HL-60/S4 treated with retinoic acid at 250 ng/mL for 4 days and 3 days (cell line): ENCODE data around the gene SAMD8.
"Not testable (repeated sequence)": the region's sequence is repeated elsewhere in the genome, so short reads cannot be mapped to it uniquely, and the experiment has no call there.

ENCODE experiments used
- in situ Hi-C: fragments of 300-500 bp; cut with MboI; formaldehyde crosslinking; loops from 2 replicates; pipeline ENCODE4 v1.7.0; 2022; ENCODE audit warnings: low sequenced_read_pairs

The SAMD8 gene

DNA sequence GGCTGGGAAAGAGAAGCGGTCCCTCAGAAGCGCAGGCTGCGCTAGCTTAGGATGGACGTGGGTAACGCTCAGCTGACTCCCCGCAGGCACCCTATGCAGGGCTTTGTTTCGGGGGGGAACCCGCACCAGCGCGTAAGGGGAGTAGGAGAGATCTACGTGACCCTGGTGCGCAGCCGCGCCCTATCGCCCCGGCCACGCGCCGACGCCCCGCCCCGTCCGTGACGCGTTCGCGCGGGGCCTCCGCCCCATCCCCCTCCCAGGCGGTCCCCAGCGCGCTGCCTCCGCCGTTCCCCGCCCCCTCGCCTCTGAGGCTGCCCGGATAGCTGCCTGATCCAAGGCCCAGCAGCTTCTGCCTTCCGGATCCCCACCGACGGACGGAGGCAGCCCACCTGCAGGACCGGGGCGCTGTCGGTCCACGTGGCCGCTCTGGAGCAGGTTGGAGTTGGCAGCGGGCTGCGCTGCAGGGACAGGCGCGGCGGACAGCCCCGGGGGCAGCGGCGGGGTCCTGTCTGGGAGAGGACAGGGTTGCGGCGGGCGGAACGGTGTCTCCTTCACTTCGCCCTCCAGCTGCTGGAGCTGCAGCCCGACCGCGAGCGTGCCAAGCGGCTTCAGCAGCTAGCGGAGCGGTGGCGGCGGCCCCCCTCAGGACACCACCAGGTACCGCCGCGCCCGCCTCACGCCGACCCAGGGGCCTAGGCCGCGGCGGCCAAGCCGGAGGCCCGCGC, 99.0 kb downstream of the SAMD8 start, which contains the start of gene VDAC2:
Gene VDAC2 (plus strand): TSS at position 515 of the 725 bp plus-strand sequence. CDS start 363 bp downstream, outside the sequence.
- in situ Hi-C loops: no loop called here

DNA sequence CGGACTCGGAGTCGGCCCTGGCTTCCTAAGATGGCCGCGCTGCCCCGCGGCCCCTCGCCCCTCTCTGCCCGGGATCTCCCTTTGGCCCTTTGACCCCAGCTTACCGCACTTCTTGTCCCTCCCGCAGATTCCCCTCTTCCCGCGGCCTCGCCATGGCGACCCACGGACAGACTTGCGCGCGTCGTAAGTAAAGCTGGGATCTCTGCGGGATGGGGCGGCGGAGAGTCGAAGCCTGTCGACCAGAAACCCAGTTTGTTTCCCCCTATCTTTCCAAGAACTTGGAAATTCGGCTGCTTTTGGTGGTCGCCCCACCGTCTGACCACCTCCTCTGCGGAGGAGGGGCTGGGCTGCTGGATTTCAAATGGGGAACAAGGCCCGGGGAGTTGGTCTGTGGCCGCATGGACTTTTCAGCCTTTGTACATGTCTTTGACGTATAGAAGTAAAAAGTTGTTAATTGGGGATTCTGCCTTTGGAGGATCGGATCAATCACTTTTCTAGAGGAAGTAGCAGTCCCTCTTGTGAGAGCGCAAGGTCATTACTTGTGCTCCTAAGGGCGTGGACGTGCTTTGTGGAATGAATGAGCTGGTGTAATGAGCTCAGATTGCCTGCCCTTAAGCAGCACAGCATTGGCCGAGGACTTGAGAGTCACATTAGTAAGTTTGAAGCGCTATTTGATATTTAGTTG, 99.7 kb downstream of the SAMD8 start:
- in situ Hi-C loops: no loop called here

DNA sequence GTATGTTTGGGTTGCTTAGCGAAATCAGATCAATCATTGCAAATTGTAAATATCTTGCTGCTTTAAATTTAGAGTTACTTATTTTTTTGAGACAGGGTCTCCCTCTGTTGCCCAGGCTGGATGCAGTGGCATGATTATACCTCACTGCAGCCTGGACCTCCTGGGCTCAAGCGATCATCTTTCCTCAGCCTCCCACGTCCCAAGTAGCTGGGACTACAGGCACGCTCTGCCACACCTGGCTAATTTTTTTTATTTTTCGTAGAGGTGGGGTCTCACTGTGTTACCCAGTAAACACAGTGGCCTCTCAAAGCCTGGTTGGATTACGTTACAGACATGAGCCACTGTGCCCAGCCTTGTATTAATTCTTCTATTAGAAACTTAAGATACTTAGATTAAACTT, 100.9 kb downstream of the SAMD8 start:
- in situ Hi-C loops: no loop called here

DNA sequence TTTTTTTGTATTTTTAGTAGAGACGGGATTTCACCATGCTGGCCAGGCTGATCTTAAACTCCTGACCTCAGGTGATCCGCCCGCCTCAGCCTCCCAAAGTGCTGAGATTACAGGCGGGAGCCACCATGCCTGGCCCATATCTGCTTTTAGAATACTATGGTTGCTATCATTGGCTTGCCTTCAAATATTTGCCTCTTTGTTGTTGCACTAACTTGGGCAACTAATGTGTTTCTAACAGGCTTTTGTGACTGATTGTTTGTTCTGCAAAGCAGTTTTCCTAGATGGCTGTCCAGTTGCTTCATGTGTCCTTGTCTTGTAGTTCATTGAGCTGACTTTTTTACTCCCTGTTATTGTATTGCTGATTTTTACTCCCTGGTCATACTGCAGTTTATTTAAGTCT, 108.8 kb downstream of the SAMD8 start:
- in situ Hi-C loops: no loop called here

DNA sequence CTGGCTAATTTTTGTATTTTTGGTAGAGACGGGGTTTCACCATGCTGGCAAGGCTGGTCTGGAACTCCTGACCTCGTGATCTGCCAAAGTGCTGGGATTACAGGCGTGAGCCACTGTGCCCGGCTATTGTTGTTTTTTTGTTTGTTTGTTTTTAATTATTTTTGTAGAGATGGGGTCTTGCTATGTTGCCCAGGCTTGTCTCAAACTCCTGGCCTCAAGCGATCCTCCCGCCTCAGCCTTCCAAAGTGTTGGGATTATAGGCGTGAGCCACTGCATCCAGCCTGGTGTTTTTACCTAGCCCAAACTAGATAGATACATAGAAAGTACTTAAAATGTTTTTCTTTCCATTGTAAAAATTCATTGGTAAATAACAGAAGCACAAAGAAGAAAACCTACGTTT, 110.0 kb downstream of the SAMD8 start:
- in situ Hi-C loops: not testable (repeated sequence)

DNA sequence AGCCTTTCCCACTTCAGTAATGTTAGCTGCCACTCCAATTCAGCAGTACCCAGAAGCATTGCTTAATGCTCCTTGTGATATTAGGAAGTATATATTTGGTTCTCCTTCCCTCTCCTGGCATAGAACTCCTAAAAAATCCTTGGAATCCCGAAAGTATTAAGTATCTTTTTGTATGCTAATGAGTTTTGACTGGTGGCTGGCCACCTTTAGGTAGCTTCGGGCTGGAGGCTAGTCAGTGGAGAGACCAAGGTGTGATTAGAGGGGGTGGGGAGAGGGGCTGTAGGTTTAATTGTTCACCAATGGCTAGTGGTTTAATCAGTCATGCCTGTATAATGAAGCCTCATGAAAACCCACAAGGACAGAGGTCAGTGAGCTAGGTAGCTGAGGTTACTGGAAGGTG, 112.1 kb downstream of the SAMD8 start:
- in situ Hi-C loops: no loop called here

DNA sequence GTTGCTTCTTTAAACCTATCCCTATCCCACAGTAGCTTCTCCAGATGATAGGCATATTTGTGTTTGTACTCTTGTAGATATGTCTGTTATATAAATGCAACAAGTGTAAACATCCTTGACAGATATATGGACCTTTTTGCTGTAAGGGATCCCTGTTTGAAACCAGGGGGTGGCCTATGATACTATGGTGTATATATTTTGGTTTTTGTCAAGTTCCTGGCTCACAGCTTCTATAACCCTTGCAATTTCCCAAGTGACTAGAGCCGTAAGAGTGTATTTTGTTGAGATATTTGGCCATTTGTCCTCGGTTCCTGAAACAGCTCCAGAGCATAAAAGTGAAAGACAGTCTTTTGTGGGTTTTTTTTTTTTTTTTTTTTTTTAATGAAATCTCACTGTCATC, 114.6 kb downstream of the SAMD8 start:
- in situ Hi-C loops: loop anchor here (25.0 kb wide), 1 partner anchor 964 kb away; no protein-coding TSS in a partner anchor

DNA sequence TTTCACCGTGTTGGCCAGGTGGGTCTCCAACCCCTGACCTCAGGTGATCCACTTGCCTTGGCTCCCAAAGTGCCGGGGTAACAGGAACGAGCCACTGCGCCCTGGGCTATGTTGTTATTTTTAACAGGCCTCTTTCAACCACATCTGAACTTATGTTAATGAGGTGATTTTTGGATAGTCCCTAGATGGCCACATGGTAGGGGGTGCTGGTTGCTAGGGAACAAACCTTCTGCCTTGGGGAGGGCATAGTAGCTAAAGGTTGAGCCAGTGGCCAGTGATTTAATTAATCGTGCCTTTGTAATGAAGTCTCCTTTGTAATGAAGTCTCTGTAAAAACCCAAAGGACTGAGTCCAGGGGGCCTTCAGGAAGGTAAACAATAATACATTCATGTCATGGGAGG, 115.2 kb downstream of the SAMD8 start:
- in situ Hi-C loops: loop anchor here (25.0 kb wide), 1 partner anchor 964 kb away; no protein-coding TSS in a partner anchor

DNA sequence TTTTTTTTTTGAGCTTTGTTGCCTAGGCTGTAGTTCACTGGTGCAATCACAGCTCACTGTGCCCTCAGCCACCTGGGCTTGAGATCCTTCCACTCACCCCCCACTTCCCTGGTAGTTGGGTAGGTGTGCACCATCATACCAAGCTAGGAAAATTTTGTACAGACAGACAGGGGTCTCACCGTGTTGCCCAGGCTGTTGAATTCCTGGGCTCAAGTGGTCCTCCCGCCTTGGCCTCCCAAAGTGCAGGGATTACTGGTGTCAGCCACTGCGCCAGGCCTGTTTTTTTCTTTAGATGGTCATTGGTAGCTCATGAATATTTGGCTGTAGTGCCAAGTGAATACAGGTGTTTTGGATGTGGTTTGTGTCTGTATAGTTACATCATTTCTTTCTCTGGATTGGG, 116.8 kb downstream of the SAMD8 start:
- in situ Hi-C loops: loop anchor here (25.0 kb wide), 1 partner anchor 966 kb away; no protein-coding TSS in a partner anchor

DNA sequence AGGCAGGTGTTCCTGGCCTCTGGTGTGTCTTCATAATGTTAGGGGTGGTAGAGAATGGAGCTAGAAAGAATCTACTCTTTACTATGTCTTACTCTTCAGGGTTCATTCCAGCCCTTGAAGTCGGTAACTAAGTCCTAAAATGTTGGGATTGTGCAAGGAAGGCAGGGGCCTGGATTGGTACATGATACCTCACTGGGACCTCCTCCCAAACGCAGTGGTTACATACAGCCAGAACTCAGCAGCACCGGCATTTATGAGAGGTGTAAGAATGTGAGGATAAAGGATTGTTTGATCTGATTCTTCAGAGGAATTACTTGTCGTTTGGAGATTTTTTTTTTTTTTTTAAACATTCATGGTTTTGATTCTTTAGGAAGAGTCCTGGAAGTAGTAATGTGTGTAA, 117.4 kb downstream of the SAMD8 start:
- in situ Hi-C loops: loop anchor here (25.0 kb wide), 1 partner anchor 967 kb away; no protein-coding TSS in a partner anchor

DNA sequence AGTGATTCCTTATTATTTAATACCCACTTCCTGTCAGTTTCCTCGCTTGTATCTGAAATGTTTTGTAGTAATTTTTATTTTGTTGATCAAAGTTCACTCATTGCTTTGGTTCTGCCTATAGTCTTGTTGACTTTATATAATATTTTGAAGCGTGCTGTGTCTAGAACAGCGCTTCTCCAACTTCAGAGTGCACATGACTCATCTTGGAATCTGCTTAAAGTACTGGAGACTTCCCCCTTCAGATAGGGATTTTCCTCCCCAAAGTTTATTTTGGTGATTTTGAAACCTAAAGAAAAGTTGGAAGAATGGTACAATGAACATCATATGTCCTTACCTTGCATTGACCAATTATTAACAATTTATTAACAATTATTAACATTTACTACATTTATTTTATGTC, 118.5 kb downstream of the SAMD8 start:
- in situ Hi-C loops: loop anchor here (25.0 kb wide), 1 partner anchor 968 kb away; no protein-coding TSS in a partner anchor

DNA sequence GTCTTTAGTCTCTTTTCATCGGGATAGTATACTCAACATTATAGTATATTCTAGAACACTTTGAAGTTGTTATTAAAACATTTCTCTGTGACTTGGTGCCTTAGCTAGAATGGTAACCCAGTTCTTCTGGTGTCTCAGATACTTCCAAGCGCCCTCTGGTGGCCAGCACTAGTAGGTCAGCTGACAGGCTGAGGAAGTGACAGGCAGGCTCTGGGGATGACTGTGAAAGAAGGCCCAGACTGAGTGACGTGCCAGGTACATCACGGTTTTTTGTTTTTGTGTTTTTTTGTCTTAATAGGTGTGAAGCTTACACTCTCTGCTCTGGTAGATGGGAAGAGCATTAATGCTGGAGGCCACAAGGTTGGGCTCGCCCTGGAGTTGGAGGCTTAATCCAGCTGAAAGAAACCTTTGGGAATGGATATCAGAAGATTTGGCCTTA, 119.2 kb downstream of the SAMD8 start:
- in situ Hi-C loops: loop anchor here (25.0 kb wide), 1 partner anchor 968 kb away; no protein-coding TSS in a partner anchor
